Prostate gland (tissue), 2 donors: Measurements from ENCODE around the gene APOD. TPM values are rescaled to one million over a fixed set of nuclear protein-coding genes. Genes with fewer than 3 reads are reported as not detected.
"Not testable (repeated sequence)": the region's sequence is repeated elsewhere in the genome, so short reads cannot be mapped to it uniquely, and the experiment has no call there.

Source experiments
- DNase-seq: peaks from one replicate; pipeline ENCODE4 v3.0.0-alpha.2; 2019; ENCODE audit warnings: low spot score
- H3K27ac ChIP-seq, 2 donors: fragments of 200-600 bp; sonication (generic); 2 replicates each; pipeline ENCODE4 v1.5.1; 2017 to 2019
- H3K27me3 ChIP-seq: fragments of 200-600 bp; sonication (generic); replicated peaks from 2 replicates; pipeline ENCODE4 v1.5.1; 2019; ENCODE audit not compliant: insufficient read depth
- H3K36me3 ChIP-seq, 2 donors: fragments of 200-600 bp; sonication (generic); 1 replicate in 1 of 2; 2 replicates in 1 of 2; pipeline versions ENCODE4 v1.5.1 to v1.8.1; 2017 to 2019
- H3K4me1 ChIP-seq: fragments of 200-600 bp; sonication (generic); replicated peaks from 2 replicates; pipeline ENCODE4 v1.5.1; 2019
- H3K4me3 ChIP-seq, 2 donors: fragments of 200-600 bp; sonication (generic); 2 replicates each; pipeline ENCODE4 v1.5.1; 2017 to 2019
- H3K9me3 ChIP-seq: fragments of 200-600 bp; sonication (generic); 2 replicates; pipeline ENCODE4 v1.5.1; 2017
- WGBS: methylation state at CpG from one replicate; pipeline ENCODE4 v1.1.5; 2018; 5-methylcytosine and 5-hydroxymethylcytosine counted together
- intact Hi-C: fragments of 100-400 bp; cut with DNase I; formaldehyde crosslinking; loops from one replicate; pipeline ENCODE4 v1.14.2; 2022
- total RNA-seq, 2 donors: library from RNA; depleted of rRNA; stranded (reverse); fragments of >200 nt; gene quantifications; one replicate each; pipeline ENCODE4 v1.1.0, GENCODE V29; 2016

Gene APOD
- total RNA-seq, 2 donors from 2014 or later, result 52.4 to 121 TPM

GRCh38 chr3:195624603-195625560 lies 41.1 kb upstream of the APOD start:
- H3K27ac ChIP-seq, H3K36me3 ChIP-seq, DNase-seq, H3K4me3 ChIP-seq, H3K4me1 ChIP-seq, H3K9me3 ChIP-seq, intact Hi-C loops, H3K27me3 ChIP-seq: not testable (repeated sequence)
- WGBS, result 15% methylated on average over 15 of the region's 62 CpGs

GRCh38 chr3:195624171-195624570 lies 40.4 kb upstream of the APOD start:
- H3K9me3 ChIP-seq, H3K27ac ChIP-seq, H3K4me1 ChIP-seq, H3K27me3 ChIP-seq, H3K36me3 ChIP-seq, H3K4me3 ChIP-seq, intact Hi-C loops, DNase-seq: not testable (repeated sequence)
- WGBS, result no CpG with 5 or more reads among the region's 14 CpGs

- intact Hi-C loops, H3K4me3 ChIP-seq, DNase-seq, H3K9me3 ChIP-seq, H3K36me3 ChIP-seq, H3K27me3 ChIP-seq, H3K27ac ChIP-seq, H3K4me1 ChIP-seq: not testable (repeated sequence)
- WGBS, result 88% methylated on average over 8 of the region's 26 CpGs
These were observed 39.7 kb upstream of the APOD start for GRCh38 chr3:195623217-195623965.

DNA sequence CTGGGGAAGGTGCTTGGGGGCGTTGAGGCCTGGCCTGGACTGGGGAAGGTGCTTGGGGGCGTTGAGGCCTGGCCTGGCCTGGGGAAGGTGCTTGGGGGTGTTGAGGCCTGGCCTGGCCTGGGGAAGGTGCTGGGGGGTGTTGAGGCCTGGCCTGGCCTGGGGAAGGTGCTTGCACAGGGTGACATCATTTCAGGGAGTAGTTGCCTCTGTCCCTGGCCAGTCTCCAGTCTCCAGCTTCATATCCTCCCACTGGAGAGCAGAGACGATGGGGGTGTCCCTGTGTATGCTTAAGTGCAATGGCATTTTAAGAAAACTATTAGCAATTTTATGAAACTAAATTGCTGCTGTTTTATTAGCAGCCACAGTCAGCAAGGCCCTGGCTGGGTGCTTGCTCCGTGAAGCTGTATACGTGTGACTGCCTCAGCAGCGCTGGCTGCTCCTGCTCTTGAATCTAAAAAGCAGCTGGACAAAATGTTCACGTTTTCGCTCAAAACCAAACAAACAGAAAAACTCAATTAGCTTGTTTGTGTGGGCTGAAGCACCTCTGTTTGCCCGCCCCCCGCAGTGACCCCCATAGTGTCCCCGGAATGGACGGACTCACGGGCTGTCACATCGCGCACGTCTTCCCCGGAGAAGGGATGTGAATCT lies 38.9 kb upstream of the APOD start:
- 85% methylated on average over 10 of the region's 17 CpGs for WGBS
- H3K9me3 ChIP-seq, H3K27ac ChIP-seq, intact Hi-C loops, H3K27me3 ChIP-seq, H3K4me3 ChIP-seq, DNase-seq, H3K36me3 ChIP-seq, H3K4me1 ChIP-seq: not testable (repeated sequence)

DNA sequence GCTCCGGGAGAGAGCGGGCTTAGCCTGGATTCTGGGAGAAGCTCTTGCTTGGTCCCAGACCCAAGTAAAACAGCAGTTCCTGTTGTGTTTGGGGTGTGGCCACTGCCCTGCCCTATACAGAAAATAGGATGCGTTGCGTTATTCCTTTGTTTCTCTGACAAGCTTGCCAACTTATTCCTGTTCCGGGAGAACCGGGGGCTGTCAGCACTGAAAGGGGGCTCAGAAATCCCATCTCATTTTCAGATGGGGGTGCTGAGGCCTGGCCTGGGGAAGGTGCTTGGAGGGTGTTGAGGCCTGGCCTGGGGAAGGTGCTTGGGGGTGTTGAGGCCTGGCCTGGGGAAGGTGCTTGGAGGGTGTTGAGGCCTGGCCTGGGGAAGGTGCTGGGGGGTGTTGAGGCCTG lies 38.3 kb upstream of the APOD start:
- H3K27ac ChIP-seq, DNase-seq, H3K4me1 ChIP-seq, H3K4me3 ChIP-seq, H3K36me3 ChIP-seq, intact Hi-C loops, H3K9me3 ChIP-seq, H3K27me3 ChIP-seq: not testable (repeated sequence)
- 95% methylated on average over 6 of the region's 6 CpGs for WGBS

DNA sequence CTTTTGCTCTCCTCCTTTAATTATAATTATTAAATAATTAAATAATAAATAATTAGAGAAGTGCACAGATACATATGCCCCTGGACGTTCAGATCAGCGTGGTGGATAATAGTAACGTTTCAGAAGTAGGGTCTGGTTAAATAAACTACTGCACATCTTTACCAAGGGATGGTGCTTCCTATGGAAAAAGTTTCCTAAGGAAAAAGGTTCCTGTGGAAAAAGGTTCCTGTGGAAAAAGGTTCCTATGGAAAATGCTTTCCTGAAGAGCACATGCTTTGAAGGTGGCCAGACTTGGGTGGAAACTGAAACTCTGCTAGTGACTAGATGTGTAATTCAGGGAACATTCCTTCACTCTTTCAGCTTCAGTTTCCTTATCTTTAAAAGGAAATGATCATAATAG lies 37.4 kb upstream of the APOD start:
- H3K4me3 ChIP-seq, intact Hi-C loops, H3K4me1 ChIP-seq, H3K27me3 ChIP-seq, H3K27ac ChIP-seq, DNase-seq, H3K9me3 ChIP-seq, H3K36me3 ChIP-seq: not testable (repeated sequence)
- 87% methylated on average over 3 of the region's 3 CpGs for WGBS

DNA sequence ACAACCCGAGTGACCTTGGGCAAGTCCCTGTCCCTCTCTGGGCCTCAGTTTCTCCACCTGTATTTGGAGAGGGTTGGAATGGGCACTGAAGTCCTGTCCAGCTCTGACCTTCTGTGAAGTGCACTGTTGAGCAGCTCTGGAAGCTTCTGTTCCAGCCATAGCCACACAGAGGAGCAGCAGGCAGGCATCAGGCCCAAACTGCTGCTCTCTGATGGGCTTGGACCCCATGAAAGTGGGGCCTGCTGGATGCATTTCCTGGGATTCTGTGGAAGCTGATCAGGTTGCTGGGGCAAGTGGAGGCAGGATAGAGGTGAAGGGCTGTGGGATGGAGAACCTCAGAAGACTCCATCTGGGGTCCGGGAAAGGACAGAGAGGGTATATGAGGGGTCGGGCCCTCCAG lies 36.7 kb upstream of the APOD start:
- H3K4me1 ChIP-seq, H3K27ac ChIP-seq, H3K36me3 ChIP-seq, DNase-seq, intact Hi-C loops, H3K4me3 ChIP-seq, H3K27me3 ChIP-seq, H3K9me3 ChIP-seq: not testable (repeated sequence)
- WGBS, result 92% methylated on average over 3 of the region's 3 CpGs

DNA sequence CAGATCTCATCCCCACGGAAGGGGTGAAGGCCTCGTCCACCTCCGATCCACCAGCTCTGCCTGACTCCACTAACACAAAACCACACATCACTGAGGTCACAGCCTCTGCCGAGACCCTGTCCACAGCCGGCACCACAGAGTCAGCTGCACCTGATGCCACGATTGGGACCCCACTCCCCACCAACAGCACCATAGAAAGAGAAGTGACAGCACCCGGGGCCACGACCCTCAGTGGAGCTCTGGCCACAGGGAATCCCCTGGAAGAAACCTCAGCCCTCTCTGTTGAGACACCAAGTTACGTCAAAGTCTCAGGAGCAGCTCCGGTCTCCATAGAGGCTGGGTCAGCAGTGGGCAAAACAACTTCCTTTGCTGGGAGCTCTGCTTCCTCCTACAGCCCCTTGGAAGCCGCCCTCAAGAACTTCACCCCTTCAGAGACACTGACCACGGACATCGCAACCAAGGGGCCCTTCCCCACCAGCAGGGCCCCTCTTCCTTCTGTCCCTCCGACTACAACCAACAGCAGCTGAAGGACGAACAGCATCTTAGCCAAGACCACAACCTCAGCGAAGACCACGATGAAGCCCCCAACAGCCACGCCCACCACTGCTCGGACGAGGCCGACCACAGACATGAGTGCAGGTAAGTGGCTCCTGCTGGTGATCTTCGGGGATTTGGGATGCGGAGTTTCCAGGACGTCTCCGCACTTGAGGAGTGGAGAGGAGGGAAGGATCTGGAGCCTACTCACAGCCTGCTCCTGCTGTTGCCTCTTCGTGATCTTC lies 36.0 kb upstream of the APOD start:
- H3K27me3 ChIP-seq, DNase-seq, H3K27ac ChIP-seq, H3K36me3 ChIP-seq, intact Hi-C loops, H3K4me1 ChIP-seq, H3K4me3 ChIP-seq, H3K9me3 ChIP-seq: not testable (repeated sequence)
- 85% methylated on average over 26 of the region's 26 CpGs for WGBS

GRCh38 chr3:195617784-195618659 lies 34.3 kb upstream of the APOD start:
- WGBS, result 63% methylated on average over 23 of the region's 28 CpGs
- H3K4me1 ChIP-seq, DNase-seq, intact Hi-C loops, H3K36me3 ChIP-seq, H3K27ac ChIP-seq, H3K27me3 ChIP-seq, H3K9me3 ChIP-seq, H3K4me3 ChIP-seq: not testable (repeated sequence)

GRCh38 chr3:195617134-195617533 lies 33.4 kb upstream of the APOD start:
- H3K9me3 ChIP-seq, H3K4me3 ChIP-seq, DNase-seq, H3K27me3 ChIP-seq, H3K36me3 ChIP-seq, H3K4me1 ChIP-seq, H3K27ac ChIP-seq, intact Hi-C loops: not testable (repeated sequence)
- WGBS, result 86% methylated on average over 5 of the region's 5 CpGs
